ENCODE results near the gene GNG7. TPM values are rescaled to one million over a fixed set of nuclear protein-coding genes. Genes with fewer than 3 reads are reported as not detected.

GNG7 gene
- polyA plus RNA-seq, 1 donor (not counting 4 experiments of a cell fraction or from before 2014, with no cell fraction given): 0.01 TPM

DNA sequence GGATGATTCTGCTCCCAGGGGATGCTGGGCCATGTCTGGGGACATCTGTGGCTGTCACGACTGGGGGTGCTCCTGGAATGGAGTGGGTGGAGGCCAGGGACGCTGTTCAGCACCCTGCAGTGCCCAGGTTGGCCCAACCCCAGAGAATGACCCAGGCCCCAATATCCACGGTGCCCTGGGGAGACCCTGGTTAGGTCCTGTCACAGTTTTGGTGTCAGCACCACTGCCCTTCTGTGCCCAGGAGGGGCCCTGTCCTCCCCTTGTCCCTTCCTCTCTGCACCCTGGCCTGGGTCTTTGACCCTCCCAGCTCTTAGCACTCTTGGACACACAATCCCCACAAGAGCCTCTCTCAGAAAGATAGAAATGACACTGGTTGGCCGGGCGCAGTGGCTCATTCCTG, 141.3 kb downstream of the GNG7 start:
- H3K4me1 ChIP-seq (ENCODE audit: control insufficient read depth, extremely low read depth, insufficient read depth, low read length): peaks cover 4% of the 10 kb centered on the region
- dilution Hi-C loops (cut with MboI; ENCODE audit: extremely low pct_ligation_motif_present, low sequenced_read_pairs): no loop called here
- no peak overlapping the region for H3K9ac ChIP-seq (ENCODE audit: control insufficient read depth, extremely low read depth, insufficient read depth, low read length)
- no peaks in the 10 kb centered on the region for H3K79me2 ChIP-seq (ENCODE audit: control insufficient read depth, insufficient read depth, low read length)
- H3K4me2 ChIP-seq (ENCODE audit: control insufficient read depth, extremely low read depth, insufficient read depth, low read depth, low read length): no peak overlapping the region
- H3K9me3 ChIP-seq (ENCODE audit: control insufficient read depth, low read depth, low read length): no peaks in the 10 kb centered on the region
- H2AFZ ChIP-seq (ENCODE audit: control insufficient read depth, low read length): no peak overlapping the region
- no peaks in the 10 kb centered on the region for H4K20me1 ChIP-seq (ENCODE audit: control insufficient read depth, extremely low read depth, insufficient read depth, low read length)
- DNase-seq (ENCODE audit: low read depth, low spot score): no peak
- peaks cover 5% of the 10 kb centered on the region for H3K27me3 ChIP-seq (ENCODE audit: control insufficient read depth, extremely low read depth, insufficient read depth, low read length)
- no peak overlapping the region for H3K4me3 ChIP-seq (ENCODE audit: control insufficient read depth in 2 of 3, extremely low read depth in 1 of 3, insufficient read depth in 2 of 3, low read depth in 1 of 3, low read length in 3 of 3)
- no peaks in the 10 kb centered on the region for H3K9me1 ChIP-seq (ENCODE audit: control insufficient read depth, extremely low read depth, insufficient read depth, low read length)
- no peaks in the 10 kb centered on the region for H3K36me3 ChIP-seq (ENCODE audit: control insufficient read depth in 2 of 2, extremely low read depth in 1 of 2, insufficient read depth in 2 of 2, low read length in 2 of 2)
- TF ChIP-seq, protein P1, sequence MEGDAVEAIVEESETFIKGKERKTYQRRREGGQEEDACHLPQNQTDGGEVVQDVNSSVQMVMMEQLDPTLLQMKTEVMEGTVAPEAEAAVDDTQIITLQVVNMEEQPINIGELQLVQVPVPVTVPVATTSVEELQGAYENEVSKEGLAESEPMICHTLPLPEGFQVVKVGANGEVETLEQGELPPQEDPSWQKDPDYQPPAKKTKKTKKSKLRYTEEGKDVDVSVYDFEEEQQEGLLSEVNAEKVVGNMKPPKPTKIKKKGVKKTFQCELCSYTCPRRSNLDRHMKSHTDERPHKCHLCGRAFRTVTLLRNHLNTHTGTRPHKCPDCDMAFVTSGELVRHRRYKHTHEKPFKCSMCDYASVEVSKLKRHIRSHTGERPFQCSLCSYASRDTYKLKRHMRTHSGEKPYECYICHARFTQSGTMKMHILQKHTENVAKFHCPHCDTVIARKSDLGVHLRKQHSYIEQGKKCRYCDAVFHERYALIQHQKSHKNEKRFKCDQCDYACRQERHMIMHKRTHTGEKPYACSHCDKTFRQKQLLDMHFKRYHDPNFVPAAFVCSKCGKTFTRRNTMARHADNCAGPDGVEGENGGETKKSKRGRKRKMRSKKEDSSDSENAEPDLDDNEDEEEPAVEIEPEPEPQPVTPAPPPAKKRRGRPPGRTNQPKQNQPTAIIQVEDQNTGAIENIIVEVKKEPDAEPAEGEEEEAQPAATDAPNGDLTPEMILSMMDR (optimal IDR thresholded peaks at IDR 0.05 in 1 of 3, IDR thresholded peaks at IDR 0.05 in 1 of 3, conservative IDR thresholded peaks at IDR 0.05 in 1 of 3; ENCODE audit: extremely low read depth in 1 of 3, insufficient read depth in 2 of 3, low read length in 3 of 3): no peak
- TF ChIP-seq EZH2 (IDR thresholded peaks at IDR 0.05; ENCODE audit: low read length): no peak
- no peak for FAIRE-seq
- H3K27ac ChIP-seq (ENCODE audit: control insufficient read depth, insufficient read depth, low read length): no peak overlapping the region

GRCh38 chr19:2560369-2560768, 142.1 kb downstream of the GNG7 start:
- Histone ChIP-seq H3K79me2 (ENCODE audit: control insufficient read depth, insufficient read depth, low read length) (no peaks in the 10 kb centered on the region), H3K27ac (ENCODE audit: control insufficient read depth, insufficient read depth, low read length) (no peak overlapping the region), H2AFZ (ENCODE audit: control insufficient read depth, low read length) (no peak overlapping the region), H3K9ac (ENCODE audit: control insufficient read depth, extremely low read depth, insufficient read depth, low read length) (no peak overlapping the region), H3K4me3 (ENCODE audit: control insufficient read depth in 2 of 3, extremely low read depth in 1 of 3, insufficient read depth in 2 of 3, low read depth in 1 of 3, low read length in 3 of 3) (no peak overlapping the region), H3K4me1 (ENCODE audit: control insufficient read depth, extremely low read depth, insufficient read depth, low read length) (peaks cover 4% of the 10 kb centered on the region), H4K20me1 (ENCODE audit: control insufficient read depth, extremely low read depth, insufficient read depth, low read length) (no peaks in the 10 kb centered on the region), H3K27me3 (ENCODE audit: control insufficient read depth, extremely low read depth, insufficient read depth, low read length) (peaks cover 5% of the 10 kb centered on the region), H3K9me3 (ENCODE audit: control insufficient read depth, low read depth, low read length) (no peaks in the 10 kb centered on the region), H3K36me3 (ENCODE audit: control insufficient read depth in 2 of 2, extremely low read depth in 1 of 2, insufficient read depth in 2 of 2, low read length in 2 of 2) (no peaks in the 10 kb centered on the region), H3K4me2 (ENCODE audit: control insufficient read depth, extremely low read depth, insufficient read depth, low read depth, low read length) (no peak overlapping the region), H3K9me1 (ENCODE audit: control insufficient read depth, extremely low read depth, insufficient read depth, low read length) (no peaks in the 10 kb centered on the region)
- dilution Hi-C loops (cut with MboI; ENCODE audit: extremely low pct_ligation_motif_present, low sequenced_read_pairs): no loop called here
- FAIRE-seq (no peak), DNase-seq (ENCODE audit: low read depth, low spot score) (no peak)
- TF ChIP-seq, protein P1 (optimal IDR thresholded peaks at IDR 0.05 in 1 of 3, IDR thresholded peaks at IDR 0.05 in 1 of 3, conservative IDR thresholded peaks at IDR 0.05 in 1 of 3; ENCODE audit: extremely low read depth in 1 of 3, insufficient read depth in 2 of 3, low read length in 3 of 3): no peak
- TF ChIP-seq EZH2 (IDR thresholded peaks at IDR 0.05; ENCODE audit: low read length): no peak
